Osteoblast (primary cell): Measurements from ENCODE around the gene ADGRL3. TPM values are rescaled to one million over a fixed set of nuclear protein-coding genes. Genes with fewer than 3 reads are reported as not detected.

Source experiments
- DNase-seq: peaks from one replicate; pipeline ENCODE4 v3.0.0; 2011; ENCODE audit warnings: low spot score, mixed read lengths; ENCODE audit not compliant: insufficient read length; ENCODE audit errors: missing footprints
- H2AFZ ChIP-seq: 2 replicates; pipeline ENCODE4 v1.6.0; 2011; ENCODE audit warnings: mild to moderate bottlenecking, low read length
- H3K27ac ChIP-seq: 2 replicates; pipeline ENCODE4 v1.5.1; 2011; ENCODE audit warnings: mild to moderate bottlenecking, low read depth, low read length, moderate library complexity
- H3K27me3 ChIP-seq: 2 replicates; pipeline ENCODE4 v1.6.0; 2012; ENCODE audit warnings: mild to moderate bottlenecking, control low read depth, inconsistent platforms, low read length, moderate library complexity; ENCODE audit not compliant: insufficient read depth
- H3K36me3 ChIP-seq: 2 replicates; pipeline ENCODE4 v1.5.1; 2011; ENCODE audit warnings: mild to moderate bottlenecking, low read length, control low read depth, moderate library complexity; ENCODE audit not compliant: insufficient read depth
- H3K4me1 ChIP-seq: 2 replicates; pipeline ENCODE4 v1.5.1; 2011; ENCODE audit warnings: mild to moderate bottlenecking, low read length, control low read depth, moderate library complexity; ENCODE audit not compliant: insufficient read depth
- H3K4me2 ChIP-seq: 2 replicates; pipeline ENCODE4 v1.6.0; 2011; ENCODE audit warnings: mild to moderate bottlenecking, low read length; ENCODE audit not compliant: insufficient read depth
- H3K4me3 ChIP-seq: fragments of 200-600 bp; sonication (generic); 3 replicates; pipeline ENCODE4 v1.5.1; 2012; ENCODE audit warnings: mild to moderate bottlenecking, low read length, inconsistent platforms; ENCODE audit not compliant: insufficient read depth
- H3K79me2 ChIP-seq: 2 replicates; pipeline ENCODE4 v1.6.0; 2012; ENCODE audit warnings: mild to moderate bottlenecking, low read length, control low read depth, inconsistent platforms; ENCODE audit not compliant: insufficient read depth
- H3K9me3 ChIP-seq: 2 replicates; pipeline ENCODE4 v1.5.1; 2011; ENCODE audit warnings: low read depth, low read length, control low read depth
- H4K20me1 ChIP-seq: 2 replicates; pipeline ENCODE4 v1.6.0; 2012; ENCODE audit warnings: mild to moderate bottlenecking, low read length, control low read depth; ENCODE audit not compliant: insufficient read depth
- CTCF ChIP-seq: IDR thresholded peaks from 2 replicates; pipeline ENCODE4 v1.5.1; 2011; ENCODE audit warnings: mild to moderate bottlenecking, low read depth, low read length, moderate library complexity; ENCODE audit errors: extremely low read depth
- total RNA-seq: library from RNA; depleted of rRNA; stranded (reverse); fragments of >200 nt; gene quantifications from 2 replicates; pipeline ENCODE4 v1.2.3, GENCODE V29; 2012

The ADGRL3 gene
- total RNA-seq, 1 donor: not detected

- H3K27me3 ChIP-seq: no peaks in the 10 kb centered on the region
- no peaks in the 10 kb centered on the region for H4K20me1 ChIP-seq
- no peaks in the 10 kb centered on the region for H3K9me3 ChIP-seq
- H2AFZ ChIP-seq: no peak overlapping the region
- no peak for TF ChIP-seq CTCF
- no peak overlapping the region for H3K4me3 ChIP-seq
- H3K36me3 ChIP-seq: no peaks in the 10 kb centered on the region
- no peak overlapping the region for H3K4me2 ChIP-seq
- no peak overlapping the region for H3K27ac ChIP-seq
- no peaks in the 10 kb centered on the region for H3K4me1 ChIP-seq
- H3K79me2 ChIP-seq: no peaks in the 10 kb centered on the region
- DNase-seq: no peak
Observed at GRCh38 chr4:61559396-61559795, 359.3 kb downstream of the ADGRL3 start.

- Histone ChIP-seq H3K4me3 (no peak overlapping the region), H3K27ac (no peak overlapping the region), H3K4me1 (no peaks in the 10 kb centered on the region), H4K20me1 (no peaks in the 10 kb centered on the region), H3K4me2 (no peak overlapping the region), H2AFZ (no peak overlapping the region), H3K79me2 (no peaks in the 10 kb centered on the region), H3K27me3 (no peaks in the 10 kb centered on the region), H3K9me3 (no peaks in the 10 kb centered on the region), H3K36me3 (no peaks in the 10 kb centered on the region)
- no peak for TF ChIP-seq CTCF
- no peak for DNase-seq
Observed at GRCh38 chr4:61561028-61561427, 360.9 kb downstream of the ADGRL3 start.

GRCh38 chr4:61571761-61572559 lies 371.8 kb downstream of the ADGRL3 start:
- Histone ChIP-seq H3K9me3 (no peaks in the 10 kb centered on the region), H3K27ac (no peak overlapping the region), H3K27me3 (no peaks in the 10 kb centered on the region), H3K79me2 (no peaks in the 10 kb centered on the region), H3K4me1 (no peaks in the 10 kb centered on the region), H3K4me2 (no peak overlapping the region), H3K4me3 (no peak overlapping the region), H3K36me3 (no peaks in the 10 kb centered on the region), H4K20me1 (no peaks in the 10 kb centered on the region), H2AFZ (no peak overlapping the region)
- no peak for TF ChIP-seq CTCF
- DNase-seq: no peak

GRCh38 chr4:61575796-61576195 lies 375.7 kb downstream of the ADGRL3 start:
- DNase-seq: no peak
- no peaks in the 10 kb centered on the region for H3K79me2 ChIP-seq
- no peak overlapping the region for H3K27ac ChIP-seq
- no peaks in the 10 kb centered on the region for H4K20me1 ChIP-seq
- H2AFZ ChIP-seq: no peak overlapping the region
- H3K4me3 ChIP-seq: no peak overlapping the region
- H3K27me3 ChIP-seq: no peaks in the 10 kb centered on the region
- H3K9me3 ChIP-seq: no peaks in the 10 kb centered on the region
- H3K4me1 ChIP-seq: no peaks in the 10 kb centered on the region
- H3K4me2 ChIP-seq: no peak overlapping the region
- no peak for TF ChIP-seq CTCF
- no peaks in the 10 kb centered on the region for H3K36me3 ChIP-seq
